Smooth muscle cell (in vitro differentiated cells): Measurements from ENCODE around the gene GPR55. TPM values are rescaled to one million over a fixed set of nuclear protein-coding genes. Genes with fewer than 3 reads are reported as not detected.

ENCODE experiments used
- DNase-seq: peaks from one replicate; lab custom pipeline; 2025; ENCODE audit not compliant: unreplicated experiment; lab: John Stamatoyannopoulos, UW
- H2AFZ ChIP-seq: fragments of 200-600 bp; sonication (generic); 2 replicates; pipeline ENCODE4 v1.6.0; 2016; ENCODE audit warnings: antibody characterized with exemption, low read depth, mild to moderate bottlenecking
- H3F3A ChIP-seq: fragments of 200-600 bp; sonication (generic); 2 replicates; pipeline ENCODE4 v1.6.0; 2017; ENCODE audit warnings: antibody characterized with exemption, low read depth
- H3K27ac ChIP-seq: fragments of 200-600 bp; sonication (generic); 2 replicates; pipeline ENCODE4 v1.5.1; 2016; ENCODE audit warnings: low read depth, mild to moderate bottlenecking
- H3K27me3 ChIP-seq: fragments of 200-600 bp; sonication (generic); 2 replicates; pipeline ENCODE4 v1.6.1; 2016; ENCODE audit warnings: low read depth, mild to moderate bottlenecking
- H3K36me3 ChIP-seq: fragments of 200-600 bp; sonication (generic); 2 replicates; pipeline ENCODE4 v1.5.1; 2016; ENCODE audit warnings: low read depth
- H3K4me1 ChIP-seq: fragments of 200-600 bp; sonication (generic); 2 replicates; pipeline ENCODE4 v1.5.1; 2016; ENCODE audit warnings: low read depth
- H3K4me2 ChIP-seq: fragments of 200-600 bp; sonication (generic); 2 replicates; pipeline ENCODE4 v1.6.0; 2016; ENCODE audit warnings: mild to moderate bottlenecking
- H3K4me3 ChIP-seq: fragments of 200-600 bp; sonication (generic); 2 replicates; pipeline ENCODE4 v1.5.1; 2016; ENCODE audit warnings: mild to moderate bottlenecking
- H3K79me2 ChIP-seq: fragments of 200-600 bp; sonication (generic); 2 replicates; pipeline ENCODE4 v1.6.0; 2016; ENCODE audit warnings: low read depth, mild to moderate bottlenecking
- H3K9ac ChIP-seq: fragments of 200-600 bp; sonication (generic); 2 replicates; pipeline ENCODE4 v1.6.0; 2016; ENCODE audit warnings: low read depth
- H3K9me3 ChIP-seq: fragments of 200-600 bp; sonication (generic); replicated peaks from 2 replicates; pipeline ENCODE4 v1.5.1; 2016; ENCODE audit warnings: low read depth
- H4K20me1 ChIP-seq: fragments of 200-600 bp; sonication (generic); 2 replicates; pipeline ENCODE4 v1.6.0; 2016; ENCODE audit warnings: low read depth
- CTCF ChIP-seq: fragments of 200-600 bp; sonication (generic); IDR thresholded peaks from 2 replicates; pipeline ENCODE4 v1.5.1; 2017; ENCODE audit warnings: borderline replicate concordance, mild to moderate bottlenecking, antibody characterized with exemption; ENCODE audit not compliant: insufficient read depth, poor library complexity, severe bottlenecking
- WGBS: methylation state at CpG from one replicate; pipeline ENCODE4 v1.1.7; 2016; ENCODE audit warnings: low lambda C conversion rate; 5-methylcytosine and 5-hydroxymethylcytosine counted together
- polyA plus RNA-seq: library from polyadenylated mRNA; unstranded; fragments of >200 nt; fragmentation: Nextera tagmentation; extraction: Ambion mirVana; gene quantifications from 2 replicates; pipeline ENCODE4 v1.2.1, GENCODE V29; 2016
- total RNA-seq: library from RNA; depleted of rRNA; stranded (reverse); fragments of >200 nt; gene quantifications from 2 replicates; pipeline ENCODE4 v1.2.3, GENCODE V29; 2014

GPR55 gene
- total and polyA plus RNA-seq, 2 experiments from 2014 or later: not detected

- TF ChIP-seq CTCF: no peak
- Histone ChIP-seq H3K9ac (no peak overlapping the region), H3K79me2 (no peaks in the 10 kb centered on the region), H4K20me1 (peaks cover 19% of the 10 kb centered on the region), H3K4me1 (no peaks in the 10 kb centered on the region), H3K36me3 (no peaks in the 10 kb centered on the region), H2AFZ (no peak overlapping the region), H3K4me2 (no peak overlapping the region), H3K27me3 (no peaks in the 10 kb centered on the region), H3K9me3 (no peaks in the 10 kb centered on the region), H3K4me3 (no peak overlapping the region), H3K27ac (no peak overlapping the region), H3F3A (no peaks in the 10 kb centered on the region)
- 86% methylated on average over 9 of the region's 9 CpGs for WGBS
- no peak for DNase-seq
Observed at GRCh38 chr2:230879891-230880290, 45.2 kb downstream of the GPR55 start.

- Histone ChIP-seq H3K79me2 (peaks cover under 1% of the 10 kb centered on the region), H3K9ac (no peak overlapping the region), H3K36me3 (no peaks in the 10 kb centered on the region), H3K4me2 (no peak overlapping the region), H3K4me1 (no peaks in the 10 kb centered on the region), H3K9me3 (no peaks in the 10 kb centered on the region), H2AFZ (no peak overlapping the region), H3F3A (no peaks in the 10 kb centered on the region), H3K4me3 (no peak overlapping the region), H4K20me1 (peaks cover 24% of the 10 kb centered on the region), H3K27me3 (no peaks in the 10 kb centered on the region), H3K27ac (no peak overlapping the region)
- WGBS: 86% methylated on average over 11 of the region's 11 CpGs
- DNase-seq: no peak
- no peak for TF ChIP-seq CTCF
Observed at GRCh38 chr2:230879271-230879882, 45.7 kb downstream of the GPR55 start.

- Histone ChIP-seq H2AFZ (no peak overlapping the region), H3K27me3 (no peaks in the 10 kb centered on the region), H4K20me1 (peaks cover 31% of the 10 kb centered on the region), H3F3A (no peaks in the 10 kb centered on the region), H3K9me3 (no peaks in the 10 kb centered on the region), H3K4me1 (no peaks in the 10 kb centered on the region), H3K4me3 (no peak overlapping the region), H3K36me3 (no peaks in the 10 kb centered on the region), H3K9ac (no peak overlapping the region), H3K27ac (no peak overlapping the region), H3K79me2 (peaks cover 7% of the 10 kb centered on the region), H3K4me2 (no peak overlapping the region)
- no peak for TF ChIP-seq CTCF
- no peak for DNase-seq
- 91% methylated on average over 10 of the region's 10 CpGs for WGBS
Observed at GRCh38 chr2:230878599-230879188, 46.3 kb downstream of the GPR55 start.
